Skeletal muscle satellite cell (primary cell): ENCODE measurements around the gene RAB3A.

Experiments
- H3K27me3 ChIP-seq: 2 replicates; pipeline ENCODE4 v1.7.0; 2013; ENCODE audit warnings: low read length; ENCODE audit not compliant: control insufficient read depth, insufficient read depth
- H3K36me3 ChIP-seq: 2 replicates; pipeline ENCODE4 v1.7.0; 2013; ENCODE audit warnings: mild to moderate bottlenecking, control low read depth, low read length; ENCODE audit not compliant: insufficient read depth
- H3K4me1 ChIP-seq: 2 replicates; pipeline ENCODE4 v1.7.0; 2013; ENCODE audit warnings: low read length; ENCODE audit not compliant: control insufficient read depth, insufficient read depth
- H3K4me2 ChIP-seq: 2 replicates; pipeline ENCODE4 v1.7.0; 2013; ENCODE audit warnings: mild to moderate bottlenecking, low read length
- H3K4me3 ChIP-seq: 2 replicates; pipeline ENCODE4 v1.7.0; 2013; ENCODE audit warnings: low read length
- H3K9ac ChIP-seq: 2 replicates; pipeline ENCODE4 v1.7.0; 2013; ENCODE audit warnings: mild to moderate bottlenecking, low read depth, low read length, moderate library complexity
- H3K9me3 ChIP-seq: replicated peaks from 2 replicates; pipeline ENCODE4 v1.7.0; 2013; ENCODE audit warnings: mild to moderate bottlenecking, control low read depth, low read length

RAB3A gene

DNA sequence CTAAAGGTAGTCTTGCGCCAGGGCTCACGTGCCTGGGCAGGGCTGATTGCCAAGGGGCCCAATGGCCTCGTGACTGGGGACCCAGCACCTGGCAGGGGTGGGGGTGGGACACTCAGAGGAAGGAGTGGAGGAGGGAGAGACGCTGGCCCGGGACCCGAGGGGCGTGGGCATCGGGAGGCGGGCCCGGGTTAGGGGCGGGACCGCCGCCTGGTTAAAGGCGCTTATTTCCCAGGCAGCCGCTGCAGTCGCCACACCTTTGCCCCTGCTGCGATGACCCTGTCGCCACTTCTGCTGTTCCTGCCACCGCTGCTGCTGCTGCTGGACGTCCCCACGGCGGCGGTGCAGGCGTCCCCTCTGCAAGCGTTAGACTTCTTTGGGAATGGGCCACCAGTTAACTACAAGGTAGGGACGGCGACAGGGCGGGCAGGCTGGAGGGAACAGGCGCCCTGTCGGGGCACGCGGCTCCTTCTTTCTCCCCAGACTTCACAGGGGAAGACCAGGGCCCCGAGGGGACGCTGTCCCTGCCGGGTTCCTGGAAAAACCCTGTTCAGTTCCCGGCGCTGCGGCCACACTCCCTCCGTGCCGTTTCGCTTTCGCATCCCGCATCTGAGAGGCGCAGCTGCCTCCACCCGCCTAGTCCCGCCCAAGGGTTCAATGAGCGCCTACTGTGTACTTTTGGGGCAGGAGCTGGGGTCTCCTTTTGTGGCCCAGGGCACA, 30.1 kb downstream of the RAB3A start, which contains the start of gene IFI30:
TSS of gene IFI30 (plus strand) at position 242 of the 717 bp plus-strand sequence. CDS start at position 271, 29 bp downstream.
- H3K9ac ChIP-seq, result peak within 1 kb of the TSS; percentile 64
- H3K36me3 ChIP-seq, result peaks cover 10% of the 10 kb centered on the region
- no peaks in the 10 kb centered on the region for H3K27me3 ChIP-seq
- H3K4me2 ChIP-seq, result peak within 1 kb of the TSS; percentile 97
- H3K9me3 ChIP-seq, result no peaks in the 10 kb centered on the region
- peaks cover 12% of the 10 kb centered on the region for H3K4me1 ChIP-seq
- H3K4me3 ChIP-seq, result peak within 1 kb of the TSS; percentile 77

DNA sequence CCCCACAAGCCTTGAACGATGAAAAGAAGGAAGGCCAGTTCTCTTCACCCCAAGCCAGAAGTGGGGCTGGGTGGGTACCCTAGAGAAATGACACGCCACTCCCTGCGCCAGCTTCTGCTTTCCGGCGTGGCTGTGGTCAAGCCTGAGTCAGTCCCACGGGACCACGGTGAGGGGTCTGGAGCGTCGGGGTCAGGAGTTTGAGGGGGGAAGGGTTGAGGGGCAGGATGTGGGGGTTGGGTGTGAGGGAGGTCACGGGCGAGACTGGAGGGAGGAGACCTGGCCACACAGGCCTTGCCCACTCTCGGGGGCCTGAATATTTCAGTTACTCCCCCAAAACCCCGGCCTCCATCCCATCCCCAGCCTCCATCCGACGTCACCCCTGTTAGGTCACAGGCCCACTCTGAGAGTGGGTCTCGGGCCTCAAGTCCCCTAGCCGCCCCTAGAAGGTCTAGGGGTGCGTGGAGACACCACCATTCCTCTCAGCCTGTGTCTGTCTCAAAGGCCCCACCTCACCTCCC, 30.7 kb downstream of the RAB3A start:
- no peak overlapping the region for H3K9ac ChIP-seq
- peaks cover 12% of the 10 kb centered on the region for H3K4me1 ChIP-seq
- H3K36me3 ChIP-seq, result peaks cover 15% of the 10 kb centered on the region
- H3K9me3 ChIP-seq, result no peaks in the 10 kb centered on the region
- H3K4me3 ChIP-seq, result peak overlapping the region; percentile 77
- H3K4me2 ChIP-seq, result peak overlapping the region; percentile 97
- no peaks in the 10 kb centered on the region for H3K27me3 ChIP-seq

DNA sequence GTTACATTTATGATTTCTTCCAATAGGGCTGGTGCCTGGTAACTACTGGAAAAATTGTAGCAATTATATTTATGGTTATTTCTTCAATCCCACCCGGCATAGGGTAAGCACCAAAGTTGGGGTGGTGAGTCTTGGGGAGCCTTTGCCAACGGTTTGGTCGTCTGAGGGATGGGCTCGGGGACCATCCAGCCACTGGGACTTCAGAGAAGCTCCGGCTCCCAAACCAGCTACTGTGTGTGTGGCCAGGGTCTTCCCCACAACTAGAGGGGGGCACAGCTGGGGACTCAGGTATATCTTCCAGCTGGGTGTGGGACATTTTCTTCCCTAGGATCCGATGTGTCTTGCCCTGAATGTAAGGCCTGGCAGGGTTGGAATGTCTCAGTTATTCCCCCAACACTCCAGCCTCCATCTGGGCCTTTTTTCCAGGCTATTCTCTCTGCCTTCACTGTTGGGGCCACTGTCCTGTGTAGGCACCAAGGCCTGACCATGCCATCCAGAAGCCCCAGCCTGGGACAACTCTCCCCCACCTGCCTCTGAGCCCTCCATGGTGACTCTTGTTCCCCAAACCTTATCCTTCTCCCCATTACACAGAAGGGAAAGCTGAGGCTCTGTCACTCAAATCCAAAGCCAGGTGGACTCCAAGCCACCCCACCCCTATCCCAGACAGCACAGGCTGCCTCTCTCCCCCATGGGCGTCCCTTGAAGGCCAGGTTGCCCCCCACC, 31.4 kb downstream of the RAB3A start:
- Histone ChIP-seq H3K27me3 (no peaks in the 10 kb centered on the region), H3K4me1 (peaks cover 12% of the 10 kb centered on the region), H3K4me2 (no peak overlapping the region), H3K9ac (no peak overlapping the region), H3K4me3 (no peak overlapping the region), H3K36me3 (peaks cover 15% of the 10 kb centered on the region), H3K9me3 (no peaks in the 10 kb centered on the region)

DNA sequence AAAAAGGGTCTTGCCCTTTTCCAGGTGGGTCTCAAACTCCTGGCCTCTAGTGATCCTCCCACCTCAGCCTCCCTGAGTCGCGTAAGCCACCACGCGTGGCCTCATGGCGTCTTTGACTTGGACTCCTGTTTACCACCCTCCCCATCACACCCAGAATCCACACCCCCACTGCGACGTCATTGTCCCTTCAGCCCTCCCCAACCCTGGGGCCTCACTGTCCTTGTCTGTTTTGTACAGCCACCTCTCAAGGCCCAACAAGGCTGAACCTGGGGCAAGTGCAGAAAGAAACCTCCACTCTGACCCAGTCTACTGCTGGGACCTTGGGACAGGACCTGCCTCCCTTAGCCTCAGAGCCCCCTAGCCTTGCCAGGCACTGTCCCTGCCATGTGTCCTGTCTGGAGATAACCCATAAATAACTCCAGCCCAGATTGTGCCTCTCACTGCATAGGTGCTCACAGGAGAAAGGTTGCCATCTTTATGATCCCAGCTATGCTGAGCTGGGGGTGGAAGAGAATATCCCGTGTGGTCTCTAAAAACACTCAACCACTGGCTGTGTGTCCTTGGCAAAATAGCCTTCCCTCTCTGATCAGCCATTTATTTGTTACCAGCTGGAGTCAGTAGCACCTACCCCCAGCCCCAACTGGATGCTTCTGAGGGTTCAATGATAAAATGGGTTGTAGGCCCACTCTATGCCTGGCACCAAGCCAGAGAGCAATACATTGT, 32.1 kb downstream of the RAB3A start:
- no peaks in the 10 kb centered on the region for H3K9me3 ChIP-seq
- H3K36me3 ChIP-seq, result peaks cover 20% of the 10 kb centered on the region
- H3K4me3 ChIP-seq, result no peak overlapping the region
- H3K4me1 ChIP-seq, result peaks cover 12% of the 10 kb centered on the region
- no peaks in the 10 kb centered on the region for H3K27me3 ChIP-seq
- no peak overlapping the region for H3K4me2 ChIP-seq
- no peak overlapping the region for H3K9ac ChIP-seq

DNA sequence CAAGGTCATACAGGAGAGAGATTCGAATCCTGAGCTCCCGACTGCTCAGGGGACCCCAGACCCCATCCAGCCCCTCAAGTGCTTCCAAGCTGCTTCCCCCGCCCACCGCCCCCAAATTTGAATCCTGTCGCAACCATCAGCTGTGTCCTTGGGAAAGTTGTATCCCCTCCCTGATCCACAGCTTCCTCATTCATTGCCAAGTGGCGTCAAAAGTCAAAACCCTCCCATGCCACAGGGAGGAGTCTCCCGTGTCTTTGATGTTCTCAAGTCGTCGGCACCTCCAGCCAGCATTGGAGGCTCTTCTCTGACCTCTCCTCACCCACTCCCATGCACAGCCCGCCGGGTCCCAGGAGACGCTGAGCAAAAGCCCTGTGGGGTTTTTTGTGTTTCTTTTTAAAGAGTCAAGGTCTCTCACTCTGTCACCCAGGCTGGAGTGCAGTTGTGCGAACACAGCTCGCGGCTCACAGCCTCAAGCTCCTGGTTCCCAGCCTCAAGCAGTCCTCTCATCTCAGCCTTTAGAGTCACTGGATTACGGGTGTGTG, 33.1 kb downstream of the RAB3A start:
- Histone ChIP-seq H3K9me3 (no peaks in the 10 kb centered on the region), H3K4me3 (no peak overlapping the region), H3K4me1 (peaks cover 12% of the 10 kb centered on the region), H3K36me3 (peaks cover 26% of the 10 kb centered on the region), H3K27me3 (no peaks in the 10 kb centered on the region), H3K9ac (no peak overlapping the region), H3K4me2 (no peak overlapping the region)

DNA sequence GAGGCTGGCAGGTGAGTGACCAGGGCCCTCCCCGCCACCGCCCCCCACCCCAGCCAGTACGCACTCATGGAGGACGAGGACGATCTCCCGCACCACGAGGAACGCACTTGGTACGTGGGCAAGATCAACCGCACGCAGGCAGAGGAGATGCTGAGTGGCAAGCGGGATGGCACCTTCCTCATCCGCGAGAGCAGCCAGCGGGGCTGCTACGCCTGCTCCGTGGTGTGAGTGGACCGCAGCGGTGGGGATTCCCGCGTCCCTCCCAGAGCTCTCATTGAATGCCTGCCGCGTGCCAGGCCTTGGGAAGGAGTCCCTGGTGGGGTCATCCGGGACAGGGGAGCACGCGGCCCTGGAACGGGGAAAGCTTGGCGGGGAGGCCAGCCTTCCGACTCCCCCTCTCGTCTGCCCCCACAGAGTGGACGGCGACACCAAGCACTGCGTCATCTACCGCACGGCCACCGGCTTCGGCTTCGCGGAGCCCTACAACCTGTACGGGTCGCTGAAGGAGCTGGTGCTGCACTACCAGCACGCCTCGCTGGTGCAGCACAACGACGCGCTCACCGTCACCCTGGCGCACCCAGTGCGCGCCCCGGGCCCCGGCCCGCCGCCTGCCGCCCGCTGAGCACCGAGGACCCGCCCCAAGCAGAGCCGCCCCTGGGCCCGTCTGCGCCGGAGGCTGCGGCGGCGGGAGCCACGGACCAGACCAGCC, 35.0 kb downstream of the RAB3A start:
- Histone ChIP-seq H3K9me3 (no peaks in the 10 kb centered on the region), H3K4me1 (peaks cover 8% of the 10 kb centered on the region), H3K4me3 (no peak overlapping the region), H3K4me2 (no peak overlapping the region), H3K27me3 (no peaks in the 10 kb centered on the region), H3K36me3 (peaks cover 30% of the 10 kb centered on the region), H3K9ac (no peak overlapping the region)

DNA sequence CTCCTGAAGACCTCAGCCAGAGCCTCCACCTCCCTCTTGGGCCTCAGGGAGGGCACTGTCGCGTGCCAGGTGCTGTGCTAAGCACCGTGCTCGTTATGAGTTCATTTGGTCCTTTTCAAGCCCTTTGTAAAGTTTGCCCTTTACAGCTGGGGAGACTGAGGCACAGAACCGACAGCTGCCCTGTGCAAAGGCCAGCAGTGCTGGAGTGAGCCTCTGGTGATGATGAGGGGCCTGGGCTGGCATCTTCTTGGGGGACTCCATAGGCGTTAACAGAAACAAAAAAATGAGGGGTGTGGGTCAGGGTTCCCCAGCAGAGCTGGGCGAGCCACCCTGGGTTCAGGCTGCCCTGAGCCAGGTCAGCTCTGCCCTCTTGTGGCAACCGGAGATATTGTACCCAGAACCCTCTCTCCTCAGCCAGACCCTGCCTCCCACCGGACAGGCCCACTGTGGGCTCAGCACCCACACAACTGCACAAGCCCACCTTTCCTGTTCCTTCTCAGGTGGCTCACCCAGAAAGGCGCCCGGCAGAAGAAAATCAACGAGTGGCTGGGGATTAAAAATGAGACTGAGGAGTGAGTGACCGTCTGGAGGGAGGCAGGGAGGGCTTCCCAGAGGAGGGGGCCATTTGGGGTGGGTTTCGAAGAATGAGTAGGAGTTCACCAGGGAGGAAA, 35.7 kb downstream of the RAB3A start:
- H3K4me3 ChIP-seq, result no peak overlapping the region
- no peak overlapping the region for H3K9ac ChIP-seq
- H3K4me1 ChIP-seq, result peaks cover 3% of the 10 kb centered on the region
- H3K4me2 ChIP-seq, result no peak overlapping the region
- H3K9me3 ChIP-seq, result no peaks in the 10 kb centered on the region
- no peaks in the 10 kb centered on the region for H3K27me3 ChIP-seq
- H3K36me3 ChIP-seq, result peaks cover 34% of the 10 kb centered on the region

DNA sequence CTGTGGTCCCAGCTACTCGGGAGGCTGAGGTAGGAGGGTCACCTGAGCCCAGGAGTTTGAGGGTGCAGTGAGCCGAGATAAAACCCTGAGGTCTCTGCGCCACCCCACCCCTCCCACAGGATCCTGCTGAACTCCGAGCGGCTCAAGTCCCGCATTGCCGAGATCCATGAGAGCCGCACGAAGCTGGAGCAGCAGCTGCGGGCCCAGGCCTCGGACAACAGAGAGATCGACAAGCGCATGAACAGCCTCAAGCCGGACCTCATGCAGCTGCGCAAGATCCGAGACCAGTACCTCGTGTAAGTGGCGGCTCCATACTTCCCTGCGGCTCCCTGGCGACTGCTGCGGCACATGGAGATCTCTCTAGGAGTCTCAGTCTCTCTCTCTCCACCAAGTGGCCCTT, 36.8 kb downstream of the RAB3A start:
- Histone ChIP-seq H3K9me3 (no peaks in the 10 kb centered on the region), H3K4me2 (no peak overlapping the region), H3K36me3 (peaks cover 43% of the 10 kb centered on the region), H3K4me1 (no peaks in the 10 kb centered on the region), H3K9ac (no peak overlapping the region), H3K4me3 (no peak overlapping the region), H3K27me3 (no peaks in the 10 kb centered on the region)

DNA sequence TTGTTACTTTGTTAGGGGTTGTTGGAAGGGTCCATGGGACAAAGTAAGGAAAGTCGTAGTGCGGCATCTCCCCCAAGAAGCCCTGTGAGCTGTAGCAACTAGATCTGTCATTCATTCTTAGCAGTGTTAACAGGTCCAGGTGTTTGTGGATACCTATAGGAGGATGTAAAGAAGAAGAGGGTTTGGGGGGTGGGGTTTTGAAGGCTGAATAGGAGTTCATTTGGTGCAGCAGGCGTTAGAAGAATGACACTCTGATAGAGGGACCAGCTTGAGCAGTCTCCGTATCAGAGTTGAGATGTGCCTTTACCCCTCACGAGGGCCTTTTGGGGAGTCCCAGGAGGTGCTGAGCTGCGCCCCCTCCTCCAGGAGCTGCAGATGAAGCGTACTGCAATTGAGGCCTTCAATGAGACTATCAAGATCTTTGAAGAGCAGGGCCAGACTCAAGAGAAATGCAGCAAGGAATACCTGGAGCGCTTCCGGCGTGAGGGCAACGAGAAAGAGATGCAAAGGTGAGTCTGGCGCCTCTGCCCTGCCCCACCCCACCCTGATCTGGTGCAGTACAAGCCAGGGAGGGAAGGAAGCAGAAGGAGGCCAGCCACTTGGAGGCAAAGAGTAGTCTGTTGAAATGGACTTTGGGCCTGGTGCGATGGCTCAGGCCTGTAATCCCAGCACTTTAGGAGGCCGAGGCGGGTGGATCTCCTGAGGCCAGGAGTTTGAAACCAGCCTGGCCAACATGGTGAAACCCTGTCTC, 37.9 kb downstream of the RAB3A start:
- Histone ChIP-seq H3K4me3 (no peak overlapping the region), H3K9ac (no peak overlapping the region), H3K36me3 (peaks cover 48% of the 10 kb centered on the region), H3K4me1 (peaks cover 7% of the 10 kb centered on the region), H3K4me2 (no peak overlapping the region), H3K9me3 (no peaks in the 10 kb centered on the region), H3K27me3 (no peaks in the 10 kb centered on the region)

DNA sequence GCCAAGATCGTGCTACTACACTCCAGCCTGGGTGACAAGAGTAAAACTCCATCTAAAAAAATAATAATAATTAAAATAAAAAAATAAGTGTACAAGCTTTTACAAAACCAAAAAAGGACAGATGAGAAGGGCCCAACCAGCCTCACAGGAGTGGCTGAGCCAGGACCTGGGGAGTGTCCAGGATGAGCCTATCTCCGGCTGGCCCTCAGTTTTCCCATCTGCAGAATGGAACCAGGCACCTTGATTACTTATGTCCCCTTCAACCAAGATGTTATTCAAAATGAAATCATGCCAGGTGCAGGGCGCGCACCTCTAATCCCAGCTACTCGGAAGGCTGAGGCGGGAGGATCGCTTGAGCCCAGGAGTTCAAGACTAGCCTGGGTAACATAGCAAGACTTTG, 39.8 kb downstream of the RAB3A start:
- H3K4me3 ChIP-seq, result no peak overlapping the region
- no peak overlapping the region for H3K9ac ChIP-seq
- peaks cover 12% of the 10 kb centered on the region for H3K4me1 ChIP-seq
- no peak overlapping the region for H3K4me2 ChIP-seq
- no peaks in the 10 kb centered on the region for H3K9me3 ChIP-seq
- no peaks in the 10 kb centered on the region for H3K27me3 ChIP-seq
- peaks cover 42% of the 10 kb centered on the region for H3K36me3 ChIP-seq
